H1 (cell line): ENCODE results near the gene DNAJC11. TPM values are rescaled to one million over a fixed set of nuclear protein-coding genes. Genes with fewer than 3 reads are reported as not detected.

ENCODE experiments used
- JUND ChIP-seq: IDR thresholded peaks from 2 replicates; pipeline ENCODE4 v1.6.1; 2011; ENCODE audit warnings: mild to moderate bottlenecking, improper control_type of control experiment, low read length
- polyA plus RNA-seq, 7 experiments: library from polyadenylated mRNA; depleted of rRNA in 3 of 7; stranded (reverse) in 5 of 7; unstranded in 2 of 7; fragments of >200 nt in 5 of 7; fragments of 200-250 nt in 2 of 7; gene quantifications; 1 replicate in 5 of 7; 2 replicates in 1 of 7; 4 replicates in 1 of 7; pipeline versions ENCODE4 v1.2.1 to v1.2.3, GENCODE V29; 2011 to 2013; ENCODE audit warnings: missing spikeins in 2 of 7, mixed read lengths in 2 of 7
- total RNA-seq: library from RNA; stranded (reverse); fragmentation: NEBNext Ultra II Directional; extraction: Animal tissue kit (Norgen Biotek cat#: 25700); gene quantifications from 2 replicates; pipeline ENCODE4 v1.2.1, GENCODE V29; 2021

The DNAJC11 gene
- total and polyA plus RNA-seq, 2 of the 8 experiments (the other 6 are each of a cell fraction or from before 2014, with no cell fraction given), result 43.9 to 90.9 TPM

- TF ChIP-seq JUND, result no peak
- TF ChIP-seq, all 59 proteins: peak for 0
Observed at GRCh38 chr1:6593810-6594209, 107.8 kb downstream of the DNAJC11 start (continued).
